H1 (cell line): ENCODE measurements around the gene NELFB. TPM values are rescaled to one million over a fixed set of nuclear protein-coding genes. Genes with fewer than 3 reads are reported as not detected.

Source experiments
- CTCF ChIA-PET: fragments of 300-600 bp; sonication (Branson Sonifier 250); formaldehyde crosslinking; loops from one replicate; lab custom pipeline; 2021; ENCODE audit not compliant: partially characterized antibody; lab: Charles Lee
- POLR2A ChIA-PET: fragments of 300-600 bp; sonication (Branson Sonifier 250); formaldehyde crosslinking; loops from one replicate; lab custom pipeline; 2021; ENCODE audit warnings: inconsistent platforms; ENCODE audit not compliant: partially characterized antibody; lab: Charles Lee
- DNase-seq, 2 experiments: peaks; one replicate each; pipeline versions ENCODE4 v3.0.0 to v3.0.0-alpha.2; 2010 to 2022; ENCODE audit warnings: low spot score in 2 of 2, low read depth in 1 of 2, mixed read lengths in 1 of 2
- FAIRE-seq: peaks from 2 replicates; lab custom pipeline; 2011; peaks lifted over from hg19 to GRCh38; lab: Jason Lieb, UNC
- H2AFZ ChIP-seq: 2 replicates; pipeline ENCODE4 v1.8.1; 2012; ENCODE audit warnings: low read length, inconsistent platforms
- H2AK5ac ChIP-seq: 2 replicates; pipeline ENCODE4 v1.6.1; 2013; ENCODE audit warnings: low read depth, low read length
- H2BK120ac ChIP-seq: replicated peaks from 2 replicates; pipeline ENCODE3; 2013; ENCODE audit warnings: low read depth, low read length, inconsistent platforms
- H2BK12ac ChIP-seq: 2 replicates; pipeline ENCODE4 v1.6.1; 2013; ENCODE audit warnings: low read depth, low read length
- H2BK15ac ChIP-seq: 2 replicates; pipeline ENCODE4 v1.6.1; 2013; ENCODE audit warnings: low read length
- H2BK20ac ChIP-seq: 2 replicates; pipeline ENCODE4 v1.6.1; 2013; ENCODE audit warnings: low read length
- H2BK5ac ChIP-seq: 2 replicates; pipeline ENCODE4 v1.6.1; 2013; ENCODE audit warnings: low read depth, low read length
- H3K14ac ChIP-seq: 2 replicates; pipeline ENCODE4 v1.6.1; 2013; ENCODE audit warnings: inconsistent platforms; ENCODE audit not compliant: insufficient read length
- H3K18ac ChIP-seq: 2 replicates; pipeline ENCODE4 v1.6.1; 2013; ENCODE audit warnings: low read length; ENCODE audit errors: extremely low read depth
- H3K23ac ChIP-seq: 2 replicates; pipeline ENCODE4 v1.6.1; 2013; ENCODE audit warnings: inconsistent platforms; ENCODE audit not compliant: insufficient read length
- H3K23me2 ChIP-seq: 2 replicates; pipeline ENCODE4 v1.6.1; 2013; ENCODE audit warnings: low read depth, low read length
- H3K27ac ChIP-seq: 2 replicates; pipeline ENCODE4 v1.6.1; 2011; ENCODE audit warnings: low read depth, low read length, inconsistent platforms
- H3K27me3 ChIP-seq, 4 experiments: replicated peaks in 1 of 4; 1 replicate in 1 of 4; 2 replicates in 3 of 4; pipeline versions ENCODE4 v1.6.1 to v1.8.1; 2011 to 2013; ENCODE audit warnings: low read length in 3 of 4, mild to moderate bottlenecking in 3 of 4, inconsistent platforms in 2 of 4, mixed read lengths in 2 of 4, moderate library complexity in 1 of 4; ENCODE audit not compliant: control insufficient read depth in 3 of 4, insufficient read depth in 3 of 4; ENCODE audit errors: extremely low read depth in 1 of 4
- H3K36me3 ChIP-seq, 4 experiments: 2 replicates each; pipeline versions ENCODE4 v1.6.1 to v1.8.1; 2011 to 2013; ENCODE audit warnings: mild to moderate bottlenecking in 4 of 4, low read length in 3 of 4, moderate library complexity in 2 of 4, control low read depth in 1 of 4, inconsistent platforms in 1 of 4; ENCODE audit not compliant: insufficient read depth in 4 of 4, control insufficient read depth in 2 of 4
- H3K4ac ChIP-seq: replicated peaks from 2 replicates; pipeline ENCODE3; 2013; ENCODE audit warnings: low read length, low read depth, mixed read lengths, inconsistent platforms; ENCODE audit not compliant: insufficient read length
- H3K4me1 ChIP-seq, 4 experiments: replicated peaks in 1 of 4; 1 replicate in 1 of 4; 2 replicates in 3 of 4; pipeline versions ENCODE4 v1.6.1 to v1.8.1; 2011 to 2013; ENCODE audit warnings: low read length in 3 of 4, inconsistent platforms in 2 of 4, mixed read lengths in 1 of 4; ENCODE audit not compliant: insufficient read depth in 4 of 4, control insufficient read depth in 3 of 4
- H3K4me2 ChIP-seq, 2 experiments: 2 replicates each; pipeline versions ENCODE4 v1.6.1 to v1.8.1; 2011 to 2013; ENCODE audit warnings: low read depth in 2 of 2, low read length in 2 of 2, control low read depth in 1 of 2, inconsistent platforms in 1 of 2, mild to moderate bottlenecking in 1 of 2; ENCODE audit not compliant: insufficient read depth in 1 of 2
- H3K4me3 ChIP-seq, 4 experiments: fragments of 200-600, 300-600 bp in 1 of 4; sonication (generic), shearing (Covaris generic), sonication (Bioruptor Twin) in 1 of 4; 2 replicates each; pipeline versions ENCODE4 v1.5.1 to v1.8.1; 2011 to 2016; ENCODE audit warnings: low read length in 4 of 4, low read depth in 3 of 4, control low read depth in 2 of 4, inconsistent platforms in 2 of 4, mild to moderate bottlenecking in 2 of 4, mixed read lengths in 1 of 4, moderate library complexity in 1 of 4; ENCODE audit not compliant: insufficient read depth in 2 of 4; ENCODE audit errors: extremely low read depth in 1 of 4
- H3K56ac ChIP-seq: replicated peaks from 2 replicates; pipeline ENCODE3; 2013; ENCODE audit warnings: low read depth, mild to moderate bottlenecking, mixed read lengths, low read length, inconsistent platforms; ENCODE audit not compliant: insufficient read length
- H3K79me1 ChIP-seq: 2 replicates; pipeline ENCODE4 v1.6.1; 2013; ENCODE audit warnings: low read depth, low read length, control low read depth
- H3K79me2 ChIP-seq, 2 experiments: 2 replicates each; pipeline versions ENCODE4 v1.6.1 to v1.8.1; 2012 to 2013; ENCODE audit warnings: low read length in 2 of 2, mild to moderate bottlenecking in 2 of 2, inconsistent platforms in 1 of 2; ENCODE audit not compliant: insufficient read depth in 2 of 2, control insufficient read depth in 1 of 2
- H3K9ac ChIP-seq, 4 experiments: replicated peaks in 1 of 4; 1 replicate in 1 of 4; 2 replicates in 3 of 4; pipeline versions ENCODE4 v1.6.1 to v1.8.1; 2011 to 2013; ENCODE audit warnings: low read depth in 3 of 4, low read length in 3 of 4, control low read depth in 2 of 4, mild to moderate bottlenecking in 2 of 4, moderate library complexity in 2 of 4, inconsistent platforms in 1 of 4; ENCODE audit errors: extremely low read depth in 1 of 4
- H3K9me3 ChIP-seq, 2 experiments: 2 replicates each; pipeline versions ENCODE4 v1.6.1 to v1.8.1; 2012 to 2013; ENCODE audit warnings: mild to moderate bottlenecking in 2 of 2, moderate library complexity in 2 of 2, control low read depth in 1 of 2, inconsistent platforms in 1 of 2, low read depth in 1 of 2, low read length in 1 of 2, mixed read lengths in 1 of 2; ENCODE audit not compliant: insufficient read depth in 2 of 2
- H4K20me1 ChIP-seq, 2 experiments: replicated peaks in 1 of 2; 2 replicates each; pipeline versions ENCODE3 to v1.8.1; 2011 to 2013; ENCODE audit warnings: inconsistent platforms in 2 of 2, low read length in 2 of 2, mild to moderate bottlenecking in 1 of 2; ENCODE audit not compliant: insufficient read depth in 2 of 2, control insufficient read depth in 1 of 2
- H4K5ac ChIP-seq: 2 replicates; pipeline ENCODE4 v1.6.1; 2013; ENCODE audit warnings: low read length, low read depth, mixed read lengths, inconsistent platforms; ENCODE audit not compliant: insufficient read length
- H4K8ac ChIP-seq: 2 replicates; pipeline ENCODE4 v1.8.0; 2013; ENCODE audit warnings: mild to moderate bottlenecking, moderate library complexity, low read length, inconsistent platforms; ENCODE audit not compliant: insufficient read depth; ENCODE audit errors: extremely low read depth
- H4K91ac ChIP-seq: replicated peaks from 2 replicates; pipeline ENCODE3; 2013; ENCODE audit warnings: low read length, mixed read lengths, inconsistent platforms; ENCODE audit not compliant: insufficient read length
- EP300 ChIP-seq, 2 experiments: IDR thresholded peaks; 1 replicate in 1 of 2; 2 replicates in 1 of 2; pipeline ENCODE4 v1.6.1; 2011 to 2012; ENCODE audit warnings: low read depth in 2 of 2, low read length in 2 of 2, mild to moderate bottlenecking in 2 of 2, borderline replicate concordance in 1 of 2, inconsistent platforms in 1 of 2, moderate library complexity in 1 of 2
- HDAC2 ChIP-seq, 2 experiments: fragments of 300-600 bp in 1 of 2; sonication (generic) in 1 of 2; IDR thresholded peaks; 2 replicates each; pipeline ENCODE4 v1.6.1; 2011 to 2012; ENCODE audit warnings: low read depth in 2 of 2, low read length in 2 of 2, mild to moderate bottlenecking in 2 of 2, moderate library complexity in 2 of 2, borderline replicate concordance in 1 of 2, inconsistent platforms in 1 of 2
- NRF1 ChIP-seq: IDR thresholded peaks from 2 replicates; pipeline ENCODE4 v1.6.1; 2011; ENCODE audit warnings: mild to moderate bottlenecking, low read depth, low read length, improper control_type of control experiment
- POLR2AphosphoS5 ChIP-seq: IDR thresholded peaks from 2 replicates; pipeline ENCODE4 v1.6.1; 2011; ENCODE audit warnings: low read depth, low read length
- SIN3A ChIP-seq, 2 experiments: IDR thresholded peaks in 1 of 2; conservative IDR thresholded peaks in 1 of 2; 2 replicates each; pipeline ENCODE4 v1.6.1; 2011 to 2012; ENCODE audit warnings: low read length in 2 of 2, improper control_type of control experiment in 1 of 2, low read depth in 1 of 2, mild to moderate bottlenecking in 1 of 2
- TAF1 ChIP-seq: IDR thresholded peaks from 2 replicates; pipeline ENCODE4 v1.6.1; 2011; ENCODE audit warnings: mild to moderate bottlenecking, low read depth, low read length
- YY1 ChIP-seq: IDR thresholded peaks from 2 replicates; pipeline ENCODE4 v1.6.1; 2011; ENCODE audit warnings: low read depth, mild to moderate bottlenecking, low read length
- WGBS, 2 experiments: shearing (Covaris generic) in 1 of 2; methylation state at CpG; one replicate each; pipeline versions ENCODE4 v1.1.6 to v1.1.7; 2013 to 2015; ENCODE audit warnings: low lambda C conversion rate in 2 of 2, mixed read lengths in 2 of 2, inconsistent platforms in 1 of 2, low coverage in 1 of 2, missing lambda C conversion rate in 1 of 2; ENCODE audit not compliant: insufficient replicate concordance in 2 of 2, insufficient coverage in 1 of 2, insufficient read length in 1 of 2; ENCODE audit errors: extremely low coverage in 1 of 2, missing lambda C conversion rate in 1 of 2; 5-methylcytosine and 5-hydroxymethylcytosine counted together
- polyA plus RNA-seq, 7 experiments: library from polyadenylated mRNA; depleted of rRNA in 3 of 7; stranded (reverse) in 5 of 7; unstranded in 2 of 7; fragments of >200 nt in 5 of 7; fragments of 200-250 nt in 2 of 7; gene quantifications; 1 replicate in 5 of 7; 2 replicates in 1 of 7; 4 replicates in 1 of 7; pipeline versions ENCODE4 v1.2.1 to v1.2.3, GENCODE V29; 2011 to 2013; ENCODE audit warnings: missing spikeins in 2 of 7, mixed read lengths in 2 of 7
- total RNA-seq: library from RNA; stranded (reverse); fragmentation: NEBNext Ultra II Directional; extraction: Animal tissue kit (Norgen Biotek cat#: 25700); gene quantifications from 2 replicates; pipeline ENCODE4 v1.2.1, GENCODE V29; 2021

The NELFB gene
- total and polyA plus RNA-seq, 2 of the 8 experiments (the other 6 are each of a cell fraction or from before 2014, with no cell fraction given): 57.6 to 78.0 TPM

DNA sequence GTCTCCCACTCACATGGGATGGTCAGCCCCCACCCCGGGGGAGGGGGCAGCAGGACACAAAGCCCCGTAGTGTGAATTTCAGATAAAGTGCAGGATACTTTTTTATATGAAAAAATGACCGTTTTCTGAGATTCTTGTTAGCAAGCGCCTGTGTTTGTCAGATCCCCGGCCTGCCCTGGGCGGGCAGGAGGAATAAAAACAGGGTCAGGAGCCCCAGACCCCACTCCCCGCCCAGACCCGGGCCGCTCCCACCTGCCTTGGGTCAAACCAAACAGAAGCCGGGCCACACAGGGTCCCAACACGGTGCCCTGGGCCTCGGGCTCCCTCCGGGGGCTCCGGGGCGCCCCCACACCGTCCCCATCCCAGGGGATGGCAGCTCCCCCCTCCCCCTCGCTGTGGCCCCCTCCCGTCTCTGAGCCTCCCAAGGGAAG is 60.5 kb downstream of the NELFB start:
- Histone ChIP-seq H3K36me3 (no peaks in the 10 kb centered on the region), H3K4me1 (peaks cover 0 to 28% (median 17%) of the 10 kb centered on the region in 4 experiments; a peak in 6 of 7 replicates), H2BK20ac (no peak overlapping the region), H2AFZ (no peak overlapping the region), H3K4me2 (peak overlapping the region; percentile 26 to 61; a peak in 3 of 4 replicates), H3K56ac (no peak overlapping the region), H3K9ac (no peak overlapping the region), H4K20me1 (no peaks in the 10 kb centered on the region), H3K23ac (no peak overlapping the region), H3K4ac (no peak overlapping the region), H4K91ac (no peak overlapping the region), H3K18ac (no peak overlapping the region; the same call in 1 of the 2 replicates), H2BK120ac (no peak overlapping the region), H3K27ac (no peak overlapping the region), H3K79me2 (no peaks in the 10 kb centered on the region), H3K79me1 (no peaks in the 10 kb centered on the region), H2BK5ac (no peak overlapping the region), H3K4me3 (peak overlapping the region in 2 of 4 experiments; percentile 5 to 58; a peak in 3 of 8 replicates), H3K14ac (no peak overlapping the region)
- CTCF ChIA-PET: interaction anchor here (1.6 to 5.7 kb wide), 4 partner anchors 12 to 129 kb away, joined by 5 to 55 read pairs (median 6); partner anchors contain the start of gene NRARP
- WGBS, 2 experiments: 63% methylated on average over 5 of the region's 18 CpGs; no CpG with 5 or more reads in 1 of the 2 experiments
- FAIRE-seq: no peak
- peak in 1 of 2 experiments; percentile 52 for DNase-seq
- TF ChIP-seq POLR2AphosphoS5 (no peak), YY1 (no peak), SIN3A (conservative IDR thresholded peaks at IDR 0.05 in 1 of 2, IDR thresholded peaks at IDR 0.05 in 1 of 2; ENCODE audit: low read depth in 1 of 2, low read length in 2 of 2) (no peak), HDAC2 (IDR thresholded peaks at IDR 0.05; ENCODE audit: borderline replicate concordance in 1 of 2, low read depth in 2 of 2, low read length in 2 of 2) (no peak), NRF1 (no peak), EP300 (IDR thresholded peaks at IDR 0.05; ENCODE audit: borderline replicate concordance in 1 of 2, low read depth in 2 of 2, low read length in 2 of 2) (no peak), TAF1 (no peak)
- TF ChIP-seq, all 59 proteins: peak for 0
- Histone ChIP-seq H4K8ac (no peak overlapping the region), H2AK5ac (no peak overlapping the region), H2BK15ac (no peak overlapping the region), H3K23me2 (no peaks in the 10 kb centered on the region; the same call in 1 of the 2 replicates), H2BK12ac (no peak overlapping the region), H3K9me3 (no peaks in the 10 kb centered on the region), H4K5ac (no peak overlapping the region), H3K27me3 (peaks cover 0 to 4% (median 0%) of the 10 kb centered on the region in 4 experiments; a peak in 2 of 7 replicates)
- POLR2A ChIA-PET: interaction anchor here (1.2 to 11.9 kb wide), 5 partner anchors 9 to 277 kb away, joined by 3 to 129 read pairs (median 3); partner anchors contain the start of gene NRARP
